NCI-H510A treated with DMSO at 0.1 percent for 48 hours (cell line): Measurements from ENCODE around the gene SPRN.
A peak's percentile ranks its signal among the peaks of the same experiment; 100 is the strongest.

Experiments used
- DNase-seq: peaks from one replicate; lab custom pipeline; 2025; lab: John Stamatoyannopoulos, UW

Gene SPRN

GRCh38 chr10:133405844-133406527, 18.4 kb downstream of the SPRN start:
- no peak for DNase-seq

- DNase-seq, result no peak
Measured at GRCh38 chr10:133405272-133405671, 19.2 kb downstream of the SPRN start.

GRCh38 chr10:133403784-133404183, 20.6 kb downstream of the SPRN start:
- no peak for DNase-seq

- DNase-seq, result no peak
Measured at GRCh38 chr10:133403359-133403758, 21.1 kb downstream of the SPRN start.

GRCh38 chr10:133401981-133402725, 22.3 kb downstream of the SPRN start:
- DNase-seq, result no peak

GRCh38 chr10:133401500-133401899, 22.9 kb downstream of the SPRN start:
- DNase-seq, result no peak

GRCh38 chr10:133400624-133401424, 23.6 kb downstream of the SPRN start:
- DNase-seq, result no peak

GRCh38 chr10:133399123-133399601, 25.3 kb downstream of the SPRN start:
- no peak for DNase-seq

GRCh38 chr10:133397938-133398337, 26.5 kb downstream of the SPRN start:
- DNase-seq, result no peak

GRCh38 chr10:133396035-133396624, 28.3 kb downstream of the SPRN start:
- no peak for DNase-seq

- no peak for DNase-seq
Measured at GRCh38 chr10:133394801-133395221, 29.6 kb downstream of the SPRN start.

- DNase-seq, result peak; percentile 87
Measured at GRCh38 chr10:133394064-133394663, 30.3 kb downstream of the SPRN start, which contains the start of gene MTG1. Gene MTG1 (plus strand): TSS chr10:133394157. CDS start chr10:133394221, 64 bp downstream.

GRCh38 chr10:133393401-133394063, 30.9 kb downstream of the SPRN start:
- DNase-seq, result no peak

- DNase-seq, result no peak
Measured at GRCh38 chr10:133391761-133392518, 32.5 kb downstream of the SPRN start.

GRCh38 chr10:133391249-133391635, 33.2 kb downstream of the SPRN start:
- DNase-seq, result no peak

- DNase-seq, result no peak
Measured at GRCh38 chr10:133390597-133391248, 33.7 kb downstream of the SPRN start.

- no peak for DNase-seq
Measured at GRCh38 chr10:133388973-133389818, 35.2 kb downstream of the SPRN start.

GRCh38 chr10:133388236-133388972, 36.0 kb downstream of the SPRN start:
- DNase-seq, result no peak
